Vagina (tissue), 2 donors: ENCODE data around the gene OR4D6. TPM values are rescaled to one million over a fixed set of nuclear protein-coding genes. Genes with fewer than 3 reads are reported as not detected.

Source experiments
- DNase-seq, 2 donors: peaks; one replicate each; pipeline ENCODE4 v3.0.0-alpha.2; 2017; ENCODE audit errors: extremely low spot score in 2 of 2
- H3K27ac ChIP-seq: fragments of 200-600 bp; sonication (generic); one replicate; pipeline ENCODE4 v1.5.1; 2019
- H3K27me3 ChIP-seq: fragments of 200-600 bp; sonication (generic); one replicate; pipeline ENCODE4 v1.5.1; 2019
- H3K36me3 ChIP-seq, 2 donors: fragments of 200-600 bp; sonication (generic); one replicate each; pipeline ENCODE4 v1.5.1; 2017 to 2019
- H3K4me1 ChIP-seq: fragments of 200-600 bp; sonication (generic); one replicate; pipeline ENCODE4 v1.5.1; 2019
- H3K4me3 ChIP-seq, 2 donors: fragments of 200-600 bp; sonication (generic); 1 replicate in 1 of 2; 2 replicates in 1 of 2; pipeline ENCODE4 v1.5.1; 2016 to 2019
- H3K9me3 ChIP-seq: fragments of 200-600 bp; sonication (generic); one replicate; pipeline ENCODE4 v1.5.1; 2019
- CTCF ChIP-seq, 3 experiments: fragments of 450-650 bp in 2 of 3; fragments of 200-600 bp in 1 of 3; sonication (generic) in 1 of 3; IDR thresholded peaks; one replicate each; pipeline ENCODE4 v1.5.1; 2017 to 2019; ENCODE audit warnings: antibody characterized with exemption in 3 of 3, mild to moderate bottlenecking in 2 of 3, moderate library complexity in 2 of 3
- POLR2A ChIP-seq, 2 donors: fragments of 450-650 bp; IDR thresholded peaks; one replicate each; pipeline ENCODE4 v1.6.1; 2017; ENCODE audit warnings: antibody characterized with exemption in 2 of 2, mild to moderate bottlenecking in 2 of 2, moderate library complexity in 2 of 2
- POLR2AphosphoS5 ChIP-seq, 2 donors: sonication (generic); formaldehyde crosslinking; IDR thresholded peaks; one replicate each; pipeline ENCODE4 v1.9.0; 2017; ENCODE audit warnings: antibody characterized with exemption in 2 of 2, mild to moderate bottlenecking in 2 of 2, low read depth in 1 of 2; ENCODE audit not compliant: insufficient read depth in 1 of 2
- intact Hi-C: fragments of 100-400 bp; cut with DNase I; formaldehyde crosslinking; loops from one replicate; pipeline ENCODE4 v1.15.1; 2023
- total RNA-seq: library from RNA; depleted of rRNA; stranded (reverse); fragments of >200 nt; gene quantifications from one replicate; pipeline ENCODE4 v1.2.3, GENCODE V29; 2016

The OR4D6 gene
- total RNA-seq, 1 donor from 2014 or later = not detected

- Histone ChIP-seq H3K9me3 (no peaks in the 10 kb centered on the region), H3K27me3 (no peaks in the 10 kb centered on the region), H3K4me3 (no peak overlapping the region), H3K27ac (no peak overlapping the region), H3K4me1 (no peaks in the 10 kb centered on the region), H3K36me3 (no peaks in the 10 kb centered on the region)
- DNase-seq = no peak
- TF ChIP-seq POLR2A (IDR thresholded peaks at IDR 0.05) = no peak
- TF ChIP-seq CTCF (IDR thresholded peaks at IDR 0.05) = no peak
- no peak for TF ChIP-seq POLR2AphosphoS5 (IDR thresholded peaks at IDR 0.05; ENCODE audit: insufficient read depth in 1 of 2, low read depth in 1 of 2)
- intact Hi-C loops = no loop called here
These were observed 38.6 kb upstream of the OR4D6 start for GRCh38 chr11:59418156-59418555.

GRCh38 chr11:59423835-59424234 lies 32.9 kb upstream of the OR4D6 start:
- Histone ChIP-seq H3K9me3 (no peaks in the 10 kb centered on the region), H3K27me3 (no peaks in the 10 kb centered on the region), H3K4me3 (no peak overlapping the region), H3K36me3 (no peaks in the 10 kb centered on the region), H3K4me1 (no peaks in the 10 kb centered on the region), H3K27ac (no peak overlapping the region)
- no peak for TF ChIP-seq POLR2A (IDR thresholded peaks at IDR 0.05)
- TF ChIP-seq POLR2AphosphoS5 (IDR thresholded peaks at IDR 0.05; ENCODE audit: insufficient read depth in 1 of 2, low read depth in 1 of 2) = no peak
- TF ChIP-seq CTCF (IDR thresholded peaks at IDR 0.05) = no peak
- intact Hi-C loops = no loop called here
- DNase-seq = no peak

- intact Hi-C loops = no loop called here
These were observed 31.6 kb upstream of the OR4D6 start for GRCh38 chr11:59425131-59425530.

GRCh38 chr11:59426361-59427067 lies 30.2 kb upstream of the OR4D6 start, which contains the start of gene OR5A2:
TSS of gene OR5A2 (minus strand) at chr11:59426413. CDS start at chr11:59422953, 3,460 bp downstream.
- H3K4me1 ChIP-seq = no peaks in the 10 kb centered on the region
- no peaks in the 10 kb centered on the region for H3K9me3 ChIP-seq
- no peak for DNase-seq
- H3K36me3 ChIP-seq = no peaks in the 10 kb centered on the region
- no peaks in the 10 kb centered on the region for H3K27me3 ChIP-seq
- H3K4me3 ChIP-seq = no peak within 1 kb of the TSS
- TF ChIP-seq POLR2AphosphoS5 (IDR thresholded peaks at IDR 0.05; ENCODE audit: insufficient read depth in 1 of 2, low read depth in 1 of 2) (no peak), POLR2A (IDR thresholded peaks at IDR 0.05) (no peak), CTCF (IDR thresholded peaks at IDR 0.05) (no peak)
- intact Hi-C loops = no loop called here
- no peak within 1 kb of the TSS for H3K27ac ChIP-seq

More at GRCh38 chr11:59425131-59425530, 31.6 kb upstream of the OR4D6 start:
- DNase-seq = no peak
- Histone ChIP-seq H3K4me1 (no peaks in the 10 kb centered on the region), H3K4me3 (no peak overlapping the region), H3K27me3 (no peaks in the 10 kb centered on the region), H3K9me3 (no peaks in the 10 kb centered on the region), H3K27ac (no peak overlapping the region), H3K36me3 (no peaks in the 10 kb centered on the region)
- TF ChIP-seq POLR2A (IDR thresholded peaks at IDR 0.05) (no peak), CTCF (IDR thresholded peaks at IDR 0.05) (no peak), POLR2AphosphoS5 (IDR thresholded peaks at IDR 0.05; ENCODE audit: insufficient read depth in 1 of 2, low read depth in 1 of 2) (no peak)

- no peaks in the 10 kb centered on the region for H3K9me3 ChIP-seq
These were observed 29.7 kb upstream of the OR4D6 start for GRCh38 chr11:59427068-59427382.

More at GRCh38 chr11:59427068-59427382, 29.7 kb upstream of the OR4D6 start:
- TF ChIP-seq POLR2AphosphoS5 (IDR thresholded peaks at IDR 0.05; ENCODE audit: insufficient read depth in 1 of 2, low read depth in 1 of 2) = no peak
- TF ChIP-seq POLR2A (IDR thresholded peaks at IDR 0.05) = no peak
- no peak for TF ChIP-seq CTCF (IDR thresholded peaks at IDR 0.05)
- no peaks in the 10 kb centered on the region for H3K4me1 ChIP-seq
- H3K27me3 ChIP-seq = no peaks in the 10 kb centered on the region
- DNase-seq = no peak
- H3K27ac ChIP-seq = no peak overlapping the region
- no peak overlapping the region for H3K4me3 ChIP-seq
- intact Hi-C loops = no loop called here
- no peaks in the 10 kb centered on the region for H3K36me3 ChIP-seq
